ENCODE measurements around the gene COL11A1. TPM values are rescaled to one million over a fixed set of nuclear protein-coding genes. Genes with fewer than 3 reads are reported as not detected.

Gene COL11A1
- polyA plus RNA-seq, 3 donors, result 4.0 to 6.5 (median 4.7) TPM

- DNase-seq, result no peak
These were observed 188.7 kb downstream of the COL11A1 start for GRCh38 chr1:102919659-102920058.

- DNase-seq, result no peak
These were observed 206.3 kb downstream of the COL11A1 start for GRCh38 chr1:102901996-102902395.

DNA sequence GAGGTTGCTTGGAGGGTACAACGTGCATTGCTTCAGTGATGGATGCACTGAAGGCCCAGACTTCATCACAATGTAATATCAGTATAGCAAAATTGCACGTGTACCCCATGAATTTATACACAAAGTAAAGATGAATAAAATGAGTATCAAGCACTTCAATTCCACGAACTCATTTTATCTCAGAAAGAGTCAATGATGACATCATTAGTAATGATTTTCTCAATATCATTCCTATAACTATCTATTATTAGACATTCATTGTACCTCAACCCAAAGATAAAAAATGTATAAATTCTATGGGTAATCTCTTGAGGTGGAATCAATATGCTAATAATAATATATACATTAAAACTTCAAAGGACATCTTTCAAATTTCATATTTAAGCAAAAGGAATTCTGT lies 208.4 kb downstream of the COL11A1 start:
- DNase-seq, result no peak

DNA sequence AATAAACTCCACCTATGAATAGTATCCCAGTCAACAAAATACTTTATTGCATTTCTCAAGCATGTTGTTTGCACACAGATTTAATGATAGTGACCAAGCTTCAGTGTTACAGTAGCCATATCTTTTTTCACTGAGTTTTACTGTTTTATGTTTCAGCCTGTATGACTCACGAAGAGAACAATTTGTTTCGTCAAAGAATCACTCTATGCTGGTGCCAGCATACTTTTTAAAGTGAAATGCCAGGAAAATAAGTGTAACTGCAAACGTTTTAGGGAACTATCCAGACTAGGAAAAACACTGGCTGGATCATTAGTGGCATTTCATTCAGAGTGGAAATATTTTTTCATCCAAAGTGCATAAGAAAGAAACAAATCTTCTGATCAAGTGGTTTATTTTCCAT lies 210.8 kb downstream of the COL11A1 start:
- DNase-seq, result no peak

- DNase-seq, result no peak
These were observed 211.6 kb downstream of the COL11A1 start for GRCh38 chr1:102896771-102897170.

DNA sequence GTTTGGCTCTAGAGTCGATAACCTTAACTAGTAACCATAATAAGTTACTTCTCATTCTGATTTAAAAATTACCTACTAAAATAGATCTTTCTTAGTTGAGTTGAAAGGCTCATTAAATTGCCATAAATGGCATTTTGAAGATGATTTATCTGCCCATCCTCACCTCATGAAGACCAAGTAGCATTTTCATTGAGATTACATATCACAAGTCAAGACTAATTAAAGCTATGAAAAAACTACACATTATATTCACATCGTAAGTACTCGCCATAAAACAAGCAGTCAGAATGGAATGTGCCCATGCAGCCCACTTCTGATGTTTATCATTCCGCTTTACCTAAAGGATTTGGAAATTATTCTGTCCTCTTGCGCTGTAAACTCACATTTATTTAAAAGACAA lies 212.0 kb downstream of the COL11A1 start:
- DNase-seq, result no peak

DNA sequence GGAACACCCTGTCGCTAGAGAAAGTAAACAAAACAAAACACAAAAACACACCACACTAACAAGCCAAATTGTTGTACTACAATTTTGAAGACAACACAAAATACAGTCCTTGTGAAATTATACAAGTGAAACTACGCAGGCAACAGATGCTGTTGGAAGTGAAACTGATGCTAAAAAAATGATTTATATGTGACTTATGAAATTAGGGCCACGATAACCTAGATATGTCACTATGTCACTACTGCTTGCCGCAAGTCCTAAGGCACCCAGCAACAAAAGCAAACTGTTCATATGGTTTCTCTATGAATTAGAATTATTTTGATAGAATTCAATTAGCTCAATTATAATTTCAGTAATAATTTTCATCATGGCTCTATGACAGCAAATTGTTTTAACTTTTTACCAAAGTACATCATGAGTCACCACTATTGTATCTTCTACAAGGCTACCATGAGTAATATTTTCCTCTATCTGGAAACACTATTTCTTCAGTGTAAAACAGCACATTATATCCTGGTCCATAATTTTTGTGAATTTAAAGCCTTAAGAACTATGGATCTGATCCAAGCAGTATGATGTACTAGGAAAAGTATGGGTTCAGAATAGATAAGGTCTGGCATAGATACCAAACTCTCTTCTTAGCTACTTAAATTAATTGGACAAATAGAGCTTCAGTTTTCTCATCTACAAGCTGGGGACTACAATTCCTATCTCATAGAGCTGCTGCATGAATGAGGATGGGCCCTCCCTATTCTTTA lies 216.3 kb downstream of the COL11A1 start:
- no peak for DNase-seq

DNA sequence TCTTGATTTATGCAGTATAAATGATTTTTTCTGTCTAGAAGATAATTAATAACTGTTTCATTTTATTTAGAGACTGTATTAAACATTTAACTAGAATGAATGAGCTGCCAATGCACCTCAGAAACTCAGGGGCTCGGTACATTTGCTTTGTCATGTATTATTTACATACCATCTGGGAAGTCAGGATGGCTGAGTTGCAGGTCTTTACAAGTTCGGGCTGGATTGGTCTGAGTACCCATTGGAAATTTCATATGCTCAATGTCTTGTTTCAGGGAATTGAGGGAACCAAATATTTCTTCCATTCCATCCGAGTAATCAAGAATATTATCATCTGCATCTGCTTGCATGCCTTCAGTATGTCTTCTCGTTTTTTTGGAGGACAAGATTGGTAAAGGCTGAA lies 221.7 kb downstream of the COL11A1 start:
- no peak for DNase-seq

GRCh38 chr1:102884238-102884637 lies 224.1 kb downstream of the COL11A1 start:
- peak; percentile 9 for DNase-seq

GRCh38 chr1:102879439-102879993 lies 228.8 kb downstream of the COL11A1 start:
- DNase-seq, result no peak

GRCh38 chr1:102875756-102876155 lies 232.6 kb downstream of the COL11A1 start:
- DNase-seq, result no peak

- no peak for DNase-seq
These were observed 235.8 kb downstream of the COL11A1 start for GRCh38 chr1:102872526-102872925.

- no peak for DNase-seq
These were observed 236.2 kb downstream of the COL11A1 start for GRCh38 chr1:102872097-102872496.

- DNase-seq, result no peak
These were observed 244.6 kb downstream of the COL11A1 start for GRCh38 chr1:102863704-102864103.

DNA sequence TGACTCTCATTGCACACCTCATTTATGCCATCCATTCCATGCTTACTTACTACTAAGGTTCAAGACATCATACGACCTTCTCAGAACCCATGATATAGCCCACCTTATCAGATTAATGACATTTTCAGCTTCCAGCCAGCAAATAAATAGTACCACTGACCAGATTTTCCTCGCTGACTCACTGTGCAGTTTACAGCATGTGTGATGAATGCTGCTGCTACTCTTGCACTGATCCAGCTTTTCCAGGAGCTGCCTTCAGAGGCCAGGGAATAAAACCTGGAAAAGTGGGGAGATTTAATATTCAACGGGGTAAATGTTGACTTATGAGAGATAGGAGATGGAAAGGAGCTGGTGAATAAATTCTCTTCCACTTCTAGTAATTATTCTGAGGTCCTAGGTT lies 247.1 kb downstream of the COL11A1 start:
- DNase-seq, result no peak

DNA sequence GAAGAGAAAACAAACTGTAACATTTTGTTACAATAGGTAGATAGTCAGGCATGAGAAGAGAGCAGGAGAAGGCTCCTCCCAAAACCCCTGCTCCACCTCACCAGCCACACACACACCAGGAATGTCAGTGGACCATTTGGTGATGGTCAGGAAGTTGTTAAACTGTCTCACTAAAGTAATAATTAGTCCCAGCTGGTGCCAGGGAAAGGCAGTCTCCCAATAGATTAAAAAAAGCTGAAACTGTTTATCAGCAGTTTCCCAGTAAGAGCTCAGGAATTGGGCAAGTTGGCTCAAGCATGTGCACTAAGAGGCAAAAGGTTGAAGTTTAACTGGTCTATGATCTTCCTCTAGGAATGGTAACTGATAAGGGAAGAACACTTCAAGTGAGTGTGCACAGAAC lies 249.6 kb downstream of the COL11A1 start:
- DNase-seq, result no peak

DNA sequence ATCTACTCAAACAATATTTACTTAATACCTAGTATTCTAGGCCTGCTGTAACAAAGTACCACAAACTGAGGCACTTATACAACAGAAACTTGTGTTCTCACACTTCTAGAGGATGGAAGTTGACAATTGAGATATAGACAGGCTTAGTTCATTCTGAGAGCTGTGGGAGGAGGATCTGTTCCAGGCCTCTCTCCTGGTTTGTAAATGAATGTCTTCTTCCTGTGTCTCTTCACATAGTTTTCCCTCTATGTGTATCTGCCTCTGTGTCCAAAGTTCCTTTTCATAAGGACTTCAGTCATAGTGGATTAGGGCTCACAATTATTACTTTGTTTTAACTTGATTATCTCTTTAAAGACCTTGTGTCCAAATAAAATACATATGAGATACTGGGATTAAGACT lies 251.1 kb downstream of the COL11A1 start:
- no peak for DNase-seq

- no peak for DNase-seq
These were observed 254.6 kb downstream of the COL11A1 start for GRCh38 chr1:102853701-102854187.

DNA sequence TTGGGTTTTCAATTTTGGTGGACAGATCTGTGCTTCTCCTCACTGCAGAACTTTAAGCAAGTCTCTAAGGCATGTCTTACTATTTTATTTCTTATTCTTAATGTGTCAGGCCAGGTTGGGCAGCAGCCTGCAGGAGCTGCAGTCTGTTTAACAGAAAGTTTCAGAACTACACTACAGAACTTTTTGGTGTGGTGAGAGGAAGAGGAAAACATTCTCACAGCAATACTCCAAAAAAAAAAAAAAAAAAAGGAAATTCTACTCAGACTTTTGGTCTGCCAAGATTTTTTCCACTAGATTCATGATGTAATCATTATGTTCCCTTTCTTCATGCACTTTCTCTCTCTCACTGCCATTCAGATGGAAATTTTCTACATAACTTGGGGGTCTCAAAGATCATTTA lies 255.2 kb downstream of the COL11A1 start:
- DNase-seq, result no peak

- DNase-seq, result no peak
These were observed 255.7 kb downstream of the COL11A1 start for GRCh38 chr1:102852613-102853012.

DNA sequence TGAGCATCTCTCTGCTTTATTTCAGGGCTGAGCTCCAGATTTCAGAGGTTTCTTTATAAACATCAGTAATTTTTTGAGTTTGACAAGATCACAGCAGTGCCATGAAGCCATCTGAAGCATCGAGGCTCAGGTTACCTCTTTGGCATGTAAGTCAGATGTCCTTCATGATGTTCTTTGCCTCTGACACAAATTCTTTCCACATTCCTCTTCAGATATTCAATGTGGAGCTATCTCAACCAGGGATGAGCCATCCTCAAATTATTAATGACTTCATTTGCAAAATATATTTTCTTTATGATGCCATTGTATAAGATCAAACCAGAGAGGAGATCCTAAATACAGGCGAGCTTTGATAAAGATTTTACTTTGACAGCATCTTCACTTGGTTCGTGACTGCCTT lies 256.7 kb downstream of the COL11A1 start:
- DNase-seq, result no peak

DNA sequence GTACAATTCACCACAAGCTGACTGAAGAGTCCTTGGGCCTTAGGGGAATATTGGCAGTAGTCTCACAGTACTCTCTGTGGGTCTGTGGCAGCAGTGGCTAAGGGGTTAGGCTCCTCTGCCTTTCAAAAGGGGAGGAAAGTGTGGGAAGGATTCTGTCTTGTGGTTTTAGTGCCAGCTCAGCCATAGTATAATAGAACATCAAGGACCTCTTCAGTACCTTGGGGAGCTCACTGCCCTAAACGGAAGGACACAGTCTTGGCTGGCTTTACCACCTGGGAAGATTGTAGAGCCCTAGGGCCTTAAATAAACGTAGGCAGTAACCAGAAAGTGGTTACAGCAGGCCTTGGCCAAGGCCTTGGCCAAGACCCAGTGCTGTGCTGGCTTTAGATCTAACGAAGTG lies 265.7 kb downstream of the COL11A1 start:
- DNase-seq, result no peak

DNA sequence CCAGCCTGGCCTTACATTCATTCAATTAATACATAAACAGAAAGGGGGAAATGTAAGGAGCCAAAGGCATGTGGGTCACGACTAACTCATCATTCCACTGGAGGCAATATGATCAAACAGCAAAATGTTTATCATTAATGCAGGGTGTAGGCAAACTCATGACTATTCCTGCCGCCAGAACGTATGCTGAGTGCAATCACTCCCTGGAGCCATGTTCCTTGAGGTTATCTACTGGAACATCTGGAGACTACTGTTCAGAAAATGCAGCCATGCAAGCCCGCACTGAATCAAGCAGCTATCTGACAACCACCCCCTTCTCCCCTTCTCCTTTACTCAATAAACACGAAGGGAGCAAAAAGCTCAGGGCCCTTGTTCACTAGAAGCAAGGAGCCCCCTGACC lies 267.6 kb downstream of the COL11A1 start:
- DNase-seq, result no peak

DNA sequence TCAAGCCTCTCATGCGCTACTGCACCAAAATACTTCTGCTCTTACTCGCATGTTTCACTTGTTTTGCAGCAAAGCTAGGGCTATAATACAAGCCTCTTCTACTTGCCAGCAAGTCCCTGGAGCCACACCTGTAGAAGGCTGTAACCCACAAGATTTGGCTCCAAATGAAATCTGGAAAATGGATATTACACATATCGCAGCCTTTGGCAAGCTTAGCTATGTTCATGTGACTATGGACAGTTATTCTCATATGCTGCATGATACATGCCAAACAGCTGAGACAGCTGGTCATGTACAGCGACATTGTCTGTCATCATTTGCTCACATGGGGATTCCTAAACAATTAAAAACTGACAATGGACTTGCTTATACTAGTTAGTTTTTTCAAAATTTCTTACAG lies 270.3 kb downstream of the COL11A1 start:
- no peak for DNase-seq

Data from renal pelvis (tissue), 4 donors.